NCI-H2196 treated with DMSO at 0.1 percent for 48 hours (cell line): Measurements from ENCODE around the gene ACP5.
"Not testable (repeated sequence)": the region's sequence is repeated elsewhere in the genome, so short reads cannot be mapped to it uniquely, and the experiment has no call there.

Experiments
- DNase-seq: peaks from one replicate; lab custom pipeline; 2025; ENCODE audit not compliant: unreplicated experiment; lab: John Stamatoyannopoulos, UW

The ACP5 gene

GRCh38 chr19:11580116-11580515 is 2.7 kb upstream of the ACP5 start:
- no peak for DNase-seq

GRCh38 chr19:11578258-11579142 is 1.1 kb upstream of the ACP5 start:
- no peak for DNase-seq

GRCh38 chr19:11576227-11576626 is 1.2 kb downstream of the ACP5 start:
- no peak for DNase-seq

GRCh38 chr19:11574689-11575088 is 2.8 kb downstream of the ACP5 start:
- no peak for DNase-seq

- DNase-seq = not testable (repeated sequence)
Observed at GRCh38 chr19:11573763-11574162, 3.7 kb downstream of the ACP5 start.

- DNase-seq = not testable (repeated sequence)
Observed at GRCh38 chr19:11573354-11573753, 4.1 kb downstream of the ACP5 start.

GRCh38 chr19:11570039-11570462 is 7.4 kb downstream of the ACP5 start:
- no peak for DNase-seq

- no peak for DNase-seq
Observed at GRCh38 chr19:11566164-11566563, 11.3 kb downstream of the ACP5 start.

- not testable (repeated sequence) for DNase-seq
Observed at GRCh38 chr19:11565649-11565980, 11.8 kb downstream of the ACP5 start.

GRCh38 chr19:11564082-11564807 is 13.2 kb downstream of the ACP5 start:
- DNase-seq = not testable (repeated sequence)

GRCh38 chr19:11563532-11563931 is 13.9 kb downstream of the ACP5 start:
- no peak for DNase-seq

GRCh38 chr19:11560404-11561051 is 16.9 kb downstream of the ACP5 start:
- no peak for DNase-seq

GRCh38 chr19:11558881-11559828 is 18.3 kb downstream of the ACP5 start, which contains the start of gene ELOF1:
TSS of gene ELOF1 (minus strand) at chr19:11559230. CDS start at chr19:11554347, 4,883 bp downstream.
- peak; percentile 96 for DNase-seq

GRCh38 chr19:11556634-11557420 is 20.6 kb downstream of the ACP5 start:
- no peak for DNase-seq

GRCh38 chr19:11555246-11555645 is 22.2 kb downstream of the ACP5 start:
- no peak for DNase-seq

- DNase-seq = no peak
Observed at GRCh38 chr19:11554160-11554559, 23.3 kb downstream of the ACP5 start.

- DNase-seq = no peak
Observed at GRCh38 chr19:11552666-11553372, 24.6 kb downstream of the ACP5 start.

- DNase-seq = no peak
Observed at GRCh38 chr19:11551603-11552235, 25.7 kb downstream of the ACP5 start.

GRCh38 chr19:11550265-11550664 is 27.2 kb downstream of the ACP5 start:
- DNase-seq = no peak
